H1 (cell line): Measurements from ENCODE around the gene ASCC1.

Source experiments
- CEBPB ChIP-seq: IDR thresholded peaks from 2 replicates; pipeline ENCODE4 v1.6.1; 2012; ENCODE audit warnings: low read depth, low read length
- CTCF ChIP-seq, 3 experiments: IDR thresholded peaks; 1 replicate in 2 of 3; 2 replicates in 1 of 3; pipeline versions ENCODE4 v1.5.1 to v1.6.1; 2011; ENCODE audit warnings: low read length in 3 of 3, mild to moderate bottlenecking in 3 of 3, inconsistent platforms in 2 of 3, low read depth in 1 of 3, moderate library complexity in 1 of 3; ENCODE audit not compliant: insufficient read depth in 1 of 3; ENCODE audit errors: control extremely low read depth in 1 of 3
- POLR2A ChIP-seq, 2 experiments: IDR thresholded peaks; 1 replicate in 1 of 2; 2 replicates in 1 of 2; pipeline ENCODE4 v1.6.1; 2011; ENCODE audit warnings: low read depth in 2 of 2, low read length in 2 of 2, mild to moderate bottlenecking in 2 of 2; ENCODE audit errors: control extremely low read depth in 1 of 2
- POLR2AphosphoS5 ChIP-seq: IDR thresholded peaks from 2 replicates; pipeline ENCODE4 v1.6.1; 2011; ENCODE audit warnings: low read depth, low read length
- RAD21 ChIP-seq, 2 experiments: IDR thresholded peaks in 1 of 2; conservative IDR thresholded peaks in 1 of 2; 2 replicates each; pipeline ENCODE4 v1.6.1; 2011; ENCODE audit warnings: low read depth in 2 of 2, low read length in 2 of 2, improper control_type of control experiment in 1 of 2, inconsistent platforms in 1 of 2, mild to moderate bottlenecking in 1 of 2, moderate library complexity in 1 of 2
- RFX5 ChIP-seq: IDR thresholded peaks from 2 replicates; pipeline ENCODE4 v1.6.1; 2011; ENCODE audit warnings: low read depth, low read length, improper control_type of control experiment, borderline replicate concordance
- SIRT6 ChIP-seq: IDR thresholded peaks from one replicate; pipeline ENCODE4 v1.7.1; 2012; ENCODE audit warnings: low read length, inconsistent platforms
- TF ChIP-seq, protein P1 (sequence below): IDR thresholded peaks from 2 replicates; pipeline ENCODE4 v1.6.1; 2011; ENCODE audit warnings: low read length, improper control_type of control experiment

DNA sequence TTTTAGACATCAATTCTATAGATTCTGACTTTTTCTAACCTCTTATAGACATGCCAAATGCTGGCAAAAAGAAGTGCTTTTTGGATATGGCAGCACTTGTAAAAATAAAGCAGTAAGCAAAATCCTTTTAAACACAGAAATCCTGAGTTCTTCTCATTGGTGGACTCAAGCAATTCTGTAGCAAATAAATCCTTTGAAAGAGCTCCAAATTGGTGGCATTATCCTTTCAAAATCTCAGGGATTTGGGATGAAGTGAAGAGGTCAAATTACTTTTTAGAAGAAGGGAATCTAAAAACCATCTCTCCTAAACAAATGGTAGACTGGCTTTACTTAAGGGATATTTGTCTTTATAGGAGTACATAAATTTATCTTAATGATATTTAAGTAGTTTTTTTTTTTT lies 17.5 kb upstream of the ASCC1 start:
- TF ChIP-seq RFX5 (no peak), CEBPB (no peak), SIRT6 (no peak), CTCF (IDR thresholded peaks at IDR 0.05; ENCODE audit: control extremely low read depth in 1 of 3, insufficient read depth in 1 of 3, low read depth in 1 of 3, low read length in 3 of 3) (no peak), POLR2A (IDR thresholded peaks at IDR 0.05; ENCODE audit: control extremely low read depth in 1 of 2, low read depth in 2 of 2, low read length in 2 of 2) (no peak), RAD21 (IDR thresholded peaks at IDR 0.05 in 1 of 2, conservative IDR thresholded peaks at IDR 0.05 in 1 of 2; ENCODE audit: low read depth in 2 of 2, low read length in 2 of 2) (no peak), POLR2AphosphoS5 (no peak)
- TF ChIP-seq, protein P1, sequence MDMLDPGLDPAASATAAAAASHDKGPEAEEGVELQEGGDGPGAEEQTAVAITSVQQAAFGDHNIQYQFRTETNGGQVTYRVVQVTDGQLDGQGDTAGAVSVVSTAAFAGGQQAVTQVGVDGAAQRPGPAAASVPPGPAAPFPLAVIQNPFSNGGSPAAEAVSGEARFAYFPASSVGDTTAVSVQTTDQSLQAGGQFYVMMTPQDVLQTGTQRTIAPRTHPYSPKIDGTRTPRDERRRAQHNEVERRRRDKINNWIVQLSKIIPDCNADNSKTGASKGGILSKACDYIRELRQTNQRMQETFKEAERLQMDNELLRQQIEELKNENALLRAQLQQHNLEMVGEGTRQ, result no peak
